ENCODE measurements around the gene NCCRP1. TPM values are rescaled to one million over a fixed set of nuclear protein-coding genes. Genes with fewer than 3 reads are reported as not detected.

The NCCRP1 gene
- total RNA-seq, 1 experiment from 2014 or later: not detected

- Histone ChIP-seq H3K27me3 (ENCODE audit: low read length) (no peaks in the 10 kb centered on the region), H2AFZ (ENCODE audit: low read length) (no peak overlapping the region), H3K9me2 (replicated peaks; ENCODE audit: insufficient read depth, low read length) (no peaks in the 10 kb centered on the region), H3K4me1 (ENCODE audit: low read length) (no peaks in the 10 kb centered on the region), H3K4me2 (ENCODE audit: low read depth, low read length, poor library complexity, severe bottlenecking) (no peak overlapping the region), H3K9ac (ENCODE audit: low read length) (no peak overlapping the region), H3K4me3 (ENCODE audit: low read length) (no peak overlapping the region), H3K9me3 (ENCODE audit: low read length) (no peaks in the 10 kb centered on the region), H3K36me3 (ENCODE audit: insufficient read depth, low read length) (no peaks in the 10 kb centered on the region), H4K20me1 (ENCODE audit: insufficient read depth, low read depth, low read length) (no peaks in the 10 kb centered on the region), H3K27ac (ENCODE audit: low read length) (no peak overlapping the region), H3K79me2 (ENCODE audit: low read length) (no peaks in the 10 kb centered on the region)
- DNase-seq: no peak
Measured at GRCh38 chr19:39246951-39247669, 50.3 kb downstream of the NCCRP1 start.

DNA sequence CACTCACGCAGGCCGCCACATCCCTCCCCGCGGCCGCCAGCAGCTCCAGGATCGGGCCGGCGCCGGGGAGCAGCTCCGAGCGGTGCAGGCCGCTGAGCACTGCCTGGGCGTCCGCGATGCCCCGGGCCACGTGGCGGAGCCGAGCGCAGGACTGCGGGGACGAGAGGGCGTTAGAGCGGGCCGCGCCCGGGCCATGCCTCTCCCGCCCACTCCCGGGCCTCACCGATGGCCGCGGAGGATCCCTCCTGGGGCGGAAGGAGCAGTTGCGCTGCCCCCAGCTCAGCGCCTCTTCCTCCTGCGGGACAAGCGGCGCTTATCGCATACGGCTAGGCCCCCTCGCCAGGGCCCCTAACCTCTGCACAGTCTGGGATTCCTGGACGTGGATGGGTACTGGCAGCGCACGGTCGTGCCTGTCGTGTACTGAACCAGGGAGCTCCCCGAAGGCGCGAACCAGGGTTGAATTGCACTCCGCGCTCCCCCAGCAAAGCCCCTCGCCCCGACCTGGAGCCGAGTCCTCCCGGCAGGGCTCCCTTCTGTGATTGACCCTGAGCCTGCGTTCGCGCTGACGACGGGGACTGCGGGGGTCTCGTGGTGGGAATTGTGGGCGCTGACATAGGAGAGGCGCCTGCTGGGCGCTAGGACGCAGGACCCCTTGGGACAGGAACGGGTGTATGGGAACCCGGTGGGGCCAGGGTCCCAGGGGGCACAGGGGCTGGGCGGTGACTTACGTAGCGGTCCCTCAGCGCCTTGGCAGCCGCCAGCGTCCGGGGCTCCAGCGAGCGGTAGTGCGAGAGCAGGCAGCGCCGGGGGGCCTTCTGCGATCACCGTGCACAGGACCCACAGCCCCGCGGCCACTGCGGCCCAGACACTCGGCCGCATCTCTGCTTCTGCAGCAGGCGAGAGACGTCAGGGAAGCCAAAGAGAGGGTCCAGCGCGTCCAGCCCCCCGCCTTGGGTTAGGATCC is 51.2 kb downstream of the NCCRP1 start:
- Histone ChIP-seq H3K4me2 (ENCODE audit: low read depth, low read length, poor library complexity, severe bottlenecking) (no peak overlapping the region), H3K4me3 (ENCODE audit: low read length) (no peak overlapping the region), H3K9me3 (ENCODE audit: low read length) (no peaks in the 10 kb centered on the region), H3K27me3 (ENCODE audit: low read length) (no peaks in the 10 kb centered on the region), H3K27ac (ENCODE audit: low read length) (no peak overlapping the region), H3K9ac (ENCODE audit: low read length) (no peak overlapping the region), H3K9me2 (replicated peaks; ENCODE audit: insufficient read depth, low read length) (no peaks in the 10 kb centered on the region), H2AFZ (ENCODE audit: low read length) (no peak overlapping the region), H3K36me3 (ENCODE audit: insufficient read depth, low read length) (no peaks in the 10 kb centered on the region), H3K79me2 (ENCODE audit: low read length) (no peaks in the 10 kb centered on the region), H4K20me1 (ENCODE audit: insufficient read depth, low read depth, low read length) (no peaks in the 10 kb centered on the region), H3K4me1 (ENCODE audit: low read length) (no peaks in the 10 kb centered on the region)
- no peak for DNase-seq

DNA sequence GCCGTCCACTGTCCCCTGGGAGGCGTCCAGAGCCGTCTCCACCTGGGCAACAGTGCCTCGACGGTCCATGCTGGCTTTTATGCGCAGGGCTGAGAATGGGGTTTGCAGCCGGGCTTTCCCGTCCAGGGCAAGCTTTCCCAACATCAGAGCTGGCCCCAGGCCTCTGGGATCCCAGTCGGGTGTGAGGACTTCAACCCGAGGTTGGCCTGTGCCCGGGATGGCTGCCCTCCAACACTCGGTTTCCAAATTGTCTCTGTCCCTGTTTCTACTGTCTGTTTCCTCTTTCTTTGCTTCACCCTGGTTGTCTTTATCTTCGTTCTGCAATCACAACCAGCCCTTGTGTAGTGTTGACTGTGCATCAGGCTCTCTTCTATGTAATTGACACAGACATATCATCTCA is 52.0 kb downstream of the NCCRP1 start, which contains the start of gene IFNL4:
TSS of gene IFNL4 (minus strand) at position 51 of the 400 bp plus-strand sequence.
- H3K27ac ChIP-seq (ENCODE audit: low read length): no peak within 1 kb of the TSS
- no peaks in the 10 kb centered on the region for H3K4me1 ChIP-seq (ENCODE audit: low read length)
- no peaks in the 10 kb centered on the region for H4K20me1 ChIP-seq (ENCODE audit: insufficient read depth, low read depth, low read length)
- no peak within 1 kb of the TSS for H3K4me3 ChIP-seq (ENCODE audit: low read length)
- no peak for DNase-seq
- no peaks in the 10 kb centered on the region for H3K9me2 ChIP-seq (replicated peaks; ENCODE audit: insufficient read depth, low read length)
- no peaks in the 10 kb centered on the region for H3K79me2 ChIP-seq (ENCODE audit: low read length)
- H3K4me2 ChIP-seq (ENCODE audit: low read depth, low read length, poor library complexity, severe bottlenecking): no peak within 1 kb of the TSS
- no peaks in the 10 kb centered on the region for H3K9me3 ChIP-seq (ENCODE audit: low read length)
- no peak within 1 kb of the TSS for H3K9ac ChIP-seq (ENCODE audit: low read length)
- no peak within 1 kb of the TSS for H2AFZ ChIP-seq (ENCODE audit: low read length)
- H3K27me3 ChIP-seq (ENCODE audit: low read length): no peaks in the 10 kb centered on the region
- no peaks in the 10 kb centered on the region for H3K36me3 ChIP-seq (ENCODE audit: insufficient read depth, low read length)

GRCh38 chr19:39251081-39251480 is 54.3 kb downstream of the NCCRP1 start:
- H3K79me2 ChIP-seq (ENCODE audit: low read length): no peaks in the 10 kb centered on the region
- no peaks in the 10 kb centered on the region for H4K20me1 ChIP-seq (ENCODE audit: insufficient read depth, low read depth, low read length)
- H3K4me2 ChIP-seq (ENCODE audit: low read depth, low read length, poor library complexity, severe bottlenecking): no peak overlapping the region
- no peaks in the 10 kb centered on the region for H3K9me2 ChIP-seq (replicated peaks; ENCODE audit: insufficient read depth, low read length)
- H3K27me3 ChIP-seq (ENCODE audit: low read length): no peaks in the 10 kb centered on the region
- H2AFZ ChIP-seq (ENCODE audit: low read length): no peak overlapping the region
- no peak for DNase-seq
- no peaks in the 10 kb centered on the region for H3K36me3 ChIP-seq (ENCODE audit: insufficient read depth, low read length)
- H3K4me1 ChIP-seq (ENCODE audit: low read length): no peaks in the 10 kb centered on the region
- H3K4me3 ChIP-seq (ENCODE audit: low read length): no peak overlapping the region
- no peak overlapping the region for H3K27ac ChIP-seq (ENCODE audit: low read length)
- H3K9me3 ChIP-seq (ENCODE audit: low read length): no peaks in the 10 kb centered on the region
- H3K9ac ChIP-seq (ENCODE audit: low read length): no peak overlapping the region

Other genes starting within 250 kb of the NCCRP1 start
- gene FBXO17, start 221.2 kb upstream of the NCCRP1 start, total RNA-seq (2014; rRNA removed; shearing (Covaris generic); ENCODE audit: low replicate concordance): not detected in 2 replicates
- not detected in 2 replicates for gene FBXO27, start 164.4 kb upstream of the NCCRP1 start, total RNA-seq (2014; rRNA removed; shearing (Covaris generic); ENCODE audit: low replicate concordance)
- gene ACP7, start 112.6 kb upstream of the NCCRP1 start, total RNA-seq (2014; rRNA removed; shearing (Covaris generic); ENCODE audit: low replicate concordance): not detected in 2 replicates
- 1.7 and 1.9 TPM in 2 replicates for gene PAK4, start 71.2 kb upstream of the NCCRP1 start, total RNA-seq (2014; rRNA removed; shearing (Covaris generic); ENCODE audit: low replicate concordance)
- gene SYCN, start 7.3 kb downstream of the NCCRP1 start, total RNA-seq (2014; rRNA removed; shearing (Covaris generic); ENCODE audit: low replicate concordance): not detected in 2 replicates
- gene IFNL3, start 48.0 kb downstream of the NCCRP1 start, total RNA-seq (2014; rRNA removed; shearing (Covaris generic); ENCODE audit: low replicate concordance): not detected in 2 replicates
- not detected in 2 replicates for gene IFNL4, start 51.9 kb downstream of the NCCRP1 start, total RNA-seq (2014; rRNA removed; shearing (Covaris generic); ENCODE audit: low replicate concordance)
- not detected in 2 replicates for gene IFNL2, start 71.4 kb downstream of the NCCRP1 start, total RNA-seq (2014; rRNA removed; shearing (Covaris generic); ENCODE audit: low replicate concordance)
- gene IFNL1, start 99.4 kb downstream of the NCCRP1 start, total RNA-seq (2014; rRNA removed; shearing (Covaris generic); ENCODE audit: low replicate concordance): not detected in 2 replicates
- not detected in 2 replicates for gene LRFN1, start 123.9 kb downstream of the NCCRP1 start, total RNA-seq (2014; rRNA removed; shearing (Covaris generic); ENCODE audit: low replicate concordance)
- gene GMFG, start 139.1 kb downstream of the NCCRP1 start, total RNA-seq (2014; rRNA removed; shearing (Covaris generic); ENCODE audit: low replicate concordance): not detected in 2 replicates
- 50.9 and 78.1 TPM in 2 replicates for gene SAMD4B, start 145.5 kb downstream of the NCCRP1 start, total RNA-seq (2014; rRNA removed; shearing (Covaris generic); ENCODE audit: low replicate concordance)
- 25.3 and 26.7 TPM in 2 replicates for gene PAF1, start 194.1 kb downstream of the NCCRP1 start, total RNA-seq (2014; rRNA removed; shearing (Covaris generic); ENCODE audit: low replicate concordance)
- gene MED29, start 194.4 kb downstream of the NCCRP1 start, total RNA-seq (2014; rRNA removed; shearing (Covaris generic); ENCODE audit: low replicate concordance): 18.1 and 18.6 TPM in 2 replicates
- 10.3 and 16.3 TPM in 2 replicates for gene ZFP36, start 209.9 kb downstream of the NCCRP1 start, total RNA-seq (2014; rRNA removed; shearing (Covaris generic); ENCODE audit: low replicate concordance)
- gene PLEKHG2, start 215.7 kb downstream of the NCCRP1 start, total RNA-seq (2014; rRNA removed; shearing (Covaris generic); ENCODE audit: low replicate concordance): 19.0 and 22.2 TPM in 2 replicates
- 378 and 758 TPM in 2 replicates for gene RPS16, start 239.0 kb downstream of the NCCRP1 start, total RNA-seq (2014; rRNA removed; shearing (Covaris generic); ENCODE audit: low replicate concordance)
- 55.3 and 66.3 TPM in 2 replicates for gene SUPT5H, start 248.6 kb downstream of the NCCRP1 start, total RNA-seq (2014; rRNA removed; shearing (Covaris generic); ENCODE audit: low replicate concordance)

Data from Karpas-422 (cell line).